Erythroblast (primary cell): ENCODE data around the gene MSI2.

Source experiments
- GATA1 ChIP-seq: IDR thresholded peaks from 2 replicates; pipeline ENCODE4 v1.6.1; 2011; ENCODE audit warnings: low read depth, mild to moderate bottlenecking, control low read depth, low read length, moderate library complexity
- POLR2A ChIP-seq: IDR thresholded peaks from 2 replicates; pipeline ENCODE4 v1.6.1; 2011; ENCODE audit warnings: mild to moderate bottlenecking, low read length

DNA sequence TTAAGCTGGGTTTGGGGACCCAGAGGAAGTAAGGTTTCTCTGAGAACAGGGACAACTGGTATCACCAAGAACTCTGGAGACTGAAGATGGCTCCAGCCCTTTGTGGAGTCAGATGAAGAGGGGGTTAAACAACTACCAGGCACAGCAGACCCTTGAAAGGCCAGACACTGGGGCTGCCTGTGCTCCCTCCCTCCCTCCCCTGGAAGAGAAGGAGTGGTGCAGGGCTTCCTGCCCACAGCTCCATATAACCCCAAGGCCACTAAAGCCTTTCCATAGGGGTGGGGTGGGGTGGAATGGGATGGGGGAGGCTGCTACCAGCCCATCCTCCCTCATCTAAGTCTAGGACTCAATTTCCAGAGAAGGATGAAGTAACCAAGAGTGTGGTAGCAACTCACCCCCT lies 422.1 kb downstream of the MSI2 start:
- TF ChIP-seq POLR2A = no peak
- no peak for TF ChIP-seq GATA1
